ENCODE data around the gene SNPH. TPM values are rescaled to one million over a fixed set of nuclear protein-coding genes. Genes with fewer than 3 reads are reported as not detected.
A peak's percentile ranks its signal among the peaks of the same experiment; 100 is the strongest.

The SNPH gene
- total and polyA plus RNA-seq, 2 donors = 0.71 to 2.2 TPM

GRCh38 chr20:1254254-1254653 lies 11.8 kb upstream of the SNPH start:
- Histone ChIP-seq H3K9me3 (ENCODE audit: control insufficient read depth in 2 of 2, insufficient read depth in 1 of 2, low read length in 1 of 2) (no peaks in the 10 kb centered on the region), H3K4me3 (ENCODE audit: low read length in 2 of 2) (no peak overlapping the region), H3K27ac (ENCODE audit: low read depth in 1 of 2, low read length in 1 of 2) (no peak overlapping the region), H3K27me3 (ENCODE audit: control insufficient read depth in 2 of 2, insufficient read depth in 1 of 2, low read length in 1 of 2) (peaks cover 0 to 3% of the 10 kb centered on the region in 2 donors), H3K4me1 (ENCODE audit: control insufficient read depth in 2 of 2, insufficient read depth in 2 of 2, low read length in 2 of 2) (no peaks in the 10 kb centered on the region), H3K36me3 (ENCODE audit: control insufficient read depth in 2 of 2, insufficient read depth in 2 of 2, low read length in 1 of 2) (no peaks in the 10 kb centered on the region)
- DNase-seq (ENCODE audit: low read depth in 6 of 9, low spot score in 9 of 9) = no peak
- WGBS = 56% methylated on average over 2 of the region's 2 CpGs

GRCh38 chr20:1255675-1256074 lies 10.4 kb upstream of the SNPH start:
- 87% methylated on average over 2 of the region's 2 CpGs for WGBS
- no peak for DNase-seq (ENCODE audit: low read depth in 6 of 9, low spot score in 9 of 9)

GRCh38 chr20:1263853-1264252 lies 2.2 kb upstream of the SNPH start:
- Histone ChIP-seq H3K27me3 (ENCODE audit: control insufficient read depth in 2 of 2, insufficient read depth in 1 of 2, low read length in 1 of 2) (peaks cover 0 to 40% of the 10 kb centered on the region in 2 donors), H3K4me3 (ENCODE audit: low read length in 2 of 2) (no peak overlapping the region), H3K9me3 (ENCODE audit: control insufficient read depth in 2 of 2, insufficient read depth in 1 of 2, low read length in 1 of 2) (peaks cover 0 to 7% of the 10 kb centered on the region in 2 donors), H3K36me3 (ENCODE audit: control insufficient read depth in 2 of 2, insufficient read depth in 2 of 2, low read length in 1 of 2) (no peaks in the 10 kb centered on the region), H3K4me1 (ENCODE audit: control insufficient read depth in 2 of 2, insufficient read depth in 2 of 2, low read length in 2 of 2) (peaks cover 2 to 4% of the 10 kb centered on the region in 2 donors), H3K27ac (ENCODE audit: low read depth in 1 of 2, low read length in 1 of 2) (no peak overlapping the region)
- 97% methylated on average over 1 of the region's 1 CpG for WGBS
- no peak for DNase-seq (ENCODE audit: low read depth in 6 of 9, low spot score in 9 of 9)

More at GRCh38 chr20:1255675-1256074, 10.4 kb upstream of the SNPH start:
- Histone ChIP-seq H3K36me3 (ENCODE audit: control insufficient read depth in 2 of 2, insufficient read depth in 2 of 2, low read length in 1 of 2) (no peaks in the 10 kb centered on the region), H3K4me1 (ENCODE audit: control insufficient read depth in 2 of 2, insufficient read depth in 2 of 2, low read length in 2 of 2) (no peaks in the 10 kb centered on the region), H3K27ac (ENCODE audit: low read depth in 1 of 2, low read length in 1 of 2) (no peak overlapping the region), H3K4me3 (ENCODE audit: low read length in 2 of 2) (no peak overlapping the region), H3K27me3 (ENCODE audit: control insufficient read depth in 2 of 2, insufficient read depth in 1 of 2, low read length in 1 of 2) (peaks cover 0 to 3% of the 10 kb centered on the region in 2 donors), H3K9me3 (ENCODE audit: control insufficient read depth in 2 of 2, insufficient read depth in 1 of 2, low read length in 1 of 2) (no peaks in the 10 kb centered on the region)

- Histone ChIP-seq H3K4me3 (ENCODE audit: low read length in 2 of 2) (no peak overlapping the region), H3K27ac (ENCODE audit: low read depth in 1 of 2, low read length in 1 of 2) (no peak overlapping the region), H3K36me3 (ENCODE audit: control insufficient read depth in 2 of 2, insufficient read depth in 2 of 2, low read length in 1 of 2) (no peaks in the 10 kb centered on the region), H3K4me1 (ENCODE audit: control insufficient read depth in 2 of 2, insufficient read depth in 2 of 2, low read length in 2 of 2) (peaks cover 2 to 4% of the 10 kb centered on the region in 2 donors), H3K9me3 (ENCODE audit: control insufficient read depth in 2 of 2, insufficient read depth in 1 of 2, low read length in 1 of 2) (peaks cover 0 to 7% of the 10 kb centered on the region in 2 donors), H3K27me3 (ENCODE audit: control insufficient read depth in 2 of 2, insufficient read depth in 1 of 2, low read length in 1 of 2) (peaks cover 0 to 40% of the 10 kb centered on the region in 2 donors)
- DNase-seq (ENCODE audit: low read depth in 6 of 9, low spot score in 9 of 9) = no peak
- WGBS = 97% methylated on average over 2 of the region's 2 CpGs
Observed at GRCh38 chr20:1264727-1265126, 1.4 kb upstream of the SNPH start.

- Histone ChIP-seq H3K36me3 (ENCODE audit: control insufficient read depth in 2 of 2, insufficient read depth in 2 of 2, low read length in 1 of 2) (no peaks in the 10 kb centered on the region), H3K4me1 (ENCODE audit: control insufficient read depth in 2 of 2, insufficient read depth in 2 of 2, low read length in 2 of 2) (peaks cover 2 to 4% of the 10 kb centered on the region in 2 donors), H3K27me3 (ENCODE audit: control insufficient read depth in 2 of 2, insufficient read depth in 1 of 2, low read length in 1 of 2) (peaks cover 0 to 40% of the 10 kb centered on the region in 2 donors), H3K4me3 (ENCODE audit: low read length in 2 of 2) (peak overlapping the region; percentile 34 to 74), H3K27ac (ENCODE audit: low read depth in 1 of 2, low read length in 1 of 2) (no peak overlapping the region), H3K9me3 (ENCODE audit: control insufficient read depth in 2 of 2, insufficient read depth in 1 of 2, low read length in 1 of 2) (peaks cover 0 to 7% of the 10 kb centered on the region in 2 donors)
- no peak for DNase-seq (ENCODE audit: low read depth in 6 of 9, low spot score in 9 of 9)
- 98% methylated on average over 4 of the region's 4 CpGs for WGBS
Observed at GRCh38 chr20:1265226-1265915, 723 bp upstream of the SNPH start.

- Histone ChIP-seq H3K4me3 (ENCODE audit: low read length in 2 of 2) (peak overlapping the region; percentile 34 to 74), H3K36me3 (ENCODE audit: control insufficient read depth in 2 of 2, insufficient read depth in 2 of 2, low read length in 1 of 2) (no peaks in the 10 kb centered on the region), H3K27ac (ENCODE audit: low read depth in 1 of 2, low read length in 1 of 2) (no peak overlapping the region), H3K27me3 (ENCODE audit: control insufficient read depth in 2 of 2, insufficient read depth in 1 of 2, low read length in 1 of 2) (peaks cover 0 to 40% of the 10 kb centered on the region in 2 donors), H3K4me1 (ENCODE audit: control insufficient read depth in 2 of 2, insufficient read depth in 2 of 2, low read length in 2 of 2) (peaks cover 2 to 4% of the 10 kb centered on the region in 2 donors), H3K9me3 (ENCODE audit: control insufficient read depth in 2 of 2, insufficient read depth in 1 of 2, low read length in 1 of 2) (peaks cover 0 to 7% of the 10 kb centered on the region in 2 donors)
- DNase-seq (ENCODE audit: low read depth in 6 of 9, low spot score in 9 of 9) = no peak
- WGBS = 11% methylated on average over 10 of the region's 10 CpGs
Observed at GRCh38 chr20:1265916-1266166, 253 bp upstream of the SNPH start.

- no peak overlapping the region for H3K27ac ChIP-seq (ENCODE audit: low read depth in 1 of 2, low read length in 1 of 2)
- H3K9me3 ChIP-seq (ENCODE audit: control insufficient read depth in 2 of 2, insufficient read depth in 1 of 2, low read length in 1 of 2) = peaks cover 0 to 4% of the 10 kb centered on the region in 2 donors
- no peak overlapping the region for H3K4me3 ChIP-seq (ENCODE audit: low read length in 2 of 2)
- peaks cover 2 to 4% of the 10 kb centered on the region in 2 donors for H3K4me1 ChIP-seq (ENCODE audit: control insufficient read depth in 2 of 2, insufficient read depth in 2 of 2, low read length in 2 of 2)
- no peak for DNase-seq (ENCODE audit: low read depth in 6 of 9, low spot score in 9 of 9)
- no peaks in the 10 kb centered on the region for H3K36me3 ChIP-seq (ENCODE audit: control insufficient read depth in 2 of 2, insufficient read depth in 2 of 2, low read length in 1 of 2)
- whole genome bisulfite sequencing = 94% methylated on average over 8 of the region's 8 CpGs
- peaks cover 0 to 37% of the 10 kb centered on the region in 2 donors for H3K27me3 ChIP-seq (ENCODE audit: control insufficient read depth in 2 of 2, insufficient read depth in 1 of 2, low read length in 1 of 2)
Observed at GRCh38 chr20:1267161-1267560, 1.1 kb downstream of the SNPH start.

GRCh38 chr20:1267809-1268374 lies 1.8 kb downstream of the SNPH start:
- H3K9me3 ChIP-seq (ENCODE audit: control insufficient read depth in 2 of 2, insufficient read depth in 1 of 2, low read length in 1 of 2) = peaks cover 0 to under 1% of the 10 kb centered on the region in 2 donors
- 98% methylated on average over 3 of the region's 3 CpGs for WGBS
- H3K36me3 ChIP-seq (ENCODE audit: control insufficient read depth in 2 of 2, insufficient read depth in 2 of 2, low read length in 1 of 2) = no peaks in the 10 kb centered on the region
- H3K27ac ChIP-seq (ENCODE audit: low read depth in 1 of 2, low read length in 1 of 2) = no peak overlapping the region
- no peak overlapping the region for H3K4me3 ChIP-seq (ENCODE audit: low read length in 2 of 2)
- no peak for DNase-seq (ENCODE audit: low read depth in 6 of 9, low spot score in 9 of 9)
- peaks cover 0 to 34% of the 10 kb centered on the region in 2 donors for H3K27me3 ChIP-seq (ENCODE audit: control insufficient read depth in 2 of 2, insufficient read depth in 1 of 2, low read length in 1 of 2)
- H3K4me1 ChIP-seq (ENCODE audit: control insufficient read depth in 2 of 2, insufficient read depth in 2 of 2, low read length in 2 of 2) = peaks cover 2 to 6% of the 10 kb centered on the region in 2 donors

- WGBS = 97% methylated on average over 8 of the region's 8 CpGs
- Histone ChIP-seq H3K27me3 (ENCODE audit: control insufficient read depth in 2 of 2, insufficient read depth in 1 of 2, low read length in 1 of 2) (peaks cover 0 to 31% of the 10 kb centered on the region in 2 donors), H3K9me3 (ENCODE audit: control insufficient read depth in 2 of 2, insufficient read depth in 1 of 2, low read length in 1 of 2) (no peaks in the 10 kb centered on the region)
Observed at GRCh38 chr20:1269235-1269634, 3.1 kb downstream of the SNPH start.

More at GRCh38 chr20:1269235-1269634, 3.1 kb downstream of the SNPH start:
- H3K4me1 ChIP-seq (ENCODE audit: control insufficient read depth in 2 of 2, insufficient read depth in 2 of 2, low read length in 2 of 2) = peaks cover 2 to 8% of the 10 kb centered on the region in 2 donors
- no peak overlapping the region for H3K4me3 ChIP-seq (ENCODE audit: low read length in 2 of 2)
- H3K36me3 ChIP-seq (ENCODE audit: control insufficient read depth in 2 of 2, insufficient read depth in 2 of 2, low read length in 1 of 2) = no peaks in the 10 kb centered on the region
- H3K27ac ChIP-seq (ENCODE audit: low read depth in 1 of 2, low read length in 1 of 2) = no peak overlapping the region
- no peak for DNase-seq (ENCODE audit: low read depth in 6 of 9, low spot score in 9 of 9)
